SU-DHL-6 (cell line): Measurements from ENCODE around the gene SNX8.

Experiments
- H2AFZ ChIP-seq: fragments of 200-600 bp; sonication (generic); 2 replicates; pipeline ENCODE4 v1.6.1; 2014; ENCODE audit warnings: low read depth, mild to moderate bottlenecking, moderate library complexity, mixed read lengths, antibody characterized with exemption, low read length; ENCODE audit not compliant: severe bottlenecking
- H3F3A ChIP-seq: fragments of 200-600 bp; shearing (Covaris generic); 2 replicates; pipeline ENCODE4 v1.6.0; 2016; ENCODE audit warnings: antibody characterized with exemption, mild to moderate bottlenecking; ENCODE audit not compliant: insufficient read depth
- H3K27ac ChIP-seq: fragments of 200-600 bp; sonication (generic); 2 replicates; pipeline ENCODE4 v1.5.1; 2016; ENCODE audit warnings: low read depth, mild to moderate bottlenecking, low read length, moderate library complexity, mixed read lengths
- H3K27me3 ChIP-seq: fragments of 200-600 bp; sonication (generic), shearing (Covaris generic); 2 replicates; pipeline ENCODE4 v1.6.0; 2014; ENCODE audit warnings: mild to moderate bottlenecking, low read length
- H3K36me3 ChIP-seq: fragments of 200-600 bp; sonication (generic); 2 replicates; pipeline ENCODE4 v1.6.1; 2014; ENCODE audit warnings: mild to moderate bottlenecking, low read length, mixed read lengths
- H3K4me2 ChIP-seq: fragments of 300-600, 200-600 bp; shearing (Covaris generic), sonication (generic); 2 replicates; pipeline ENCODE4 v1.6.0; 2014; ENCODE audit warnings: low read length, low read depth, mild to moderate bottlenecking; ENCODE audit not compliant: poor library complexity, severe bottlenecking
- H3K4me3 ChIP-seq: fragments of 200-600 bp; sonication (generic); 2 replicates; pipeline ENCODE4 v1.5.1; 2014; ENCODE audit warnings: antibody characterized with exemption, low read length, mild to moderate bottlenecking, mixed read lengths; ENCODE audit not compliant: insufficient read depth, poor library complexity, severe bottlenecking
- H3K79me2 ChIP-seq: fragments of 200-600 bp; sonication (generic); 2 replicates; pipeline ENCODE4 v1.6.1; 2014; ENCODE audit warnings: mild to moderate bottlenecking, low read length, moderate library complexity; ENCODE audit not compliant: insufficient read depth
- H3K9ac ChIP-seq: fragments of 200-600 bp; sonication (generic); 2 replicates; pipeline ENCODE4 v1.7.0; 2014; ENCODE audit warnings: mild to moderate bottlenecking, low read length
- H3K9me2 ChIP-seq: fragments of 200-600 bp; sonication (generic); replicated peaks from 2 replicates; pipeline ENCODE4 v1.6.1; 2014; ENCODE audit warnings: low read length; ENCODE audit not compliant: insufficient read depth
- H3K9me3 ChIP-seq: fragments of 200-600 bp; sonication (generic); 2 replicates; pipeline ENCODE4 v1.6.1; 2014; ENCODE audit warnings: low read length, mixed read lengths; ENCODE audit not compliant: insufficient read depth
- H4K20me1 ChIP-seq: fragments of 200-600 bp; sonication (generic); 2 replicates; pipeline ENCODE4 v1.6.1; 2014; ENCODE audit warnings: low read depth, mild to moderate bottlenecking, antibody characterized with exemption, low read length, moderate library complexity, mixed read lengths
- EZH2phosphoT487 ChIP-seq: fragments of 200-600 bp; sonication (generic), shearing (Covaris generic); conservative IDR thresholded peaks from 2 replicates; pipeline ENCODE4 v1.6.1; 2018; ENCODE audit warnings: mild to moderate bottlenecking, antibody characterized with exemption, low read length, moderate library complexity, mixed read lengths
- TF ChIP-seq, protein P1 (sequence below): fragments of 200-600 bp; sonication (generic); IDR thresholded peaks from one replicate; pipeline ENCODE4 v1.5.1; 2017; ENCODE audit warnings: antibody characterized with exemption, mild to moderate bottlenecking, low read length, moderate library complexity; ENCODE audit not compliant: insufficient read depth, poor library complexity, severe bottlenecking

Gene SNX8

DNA sequence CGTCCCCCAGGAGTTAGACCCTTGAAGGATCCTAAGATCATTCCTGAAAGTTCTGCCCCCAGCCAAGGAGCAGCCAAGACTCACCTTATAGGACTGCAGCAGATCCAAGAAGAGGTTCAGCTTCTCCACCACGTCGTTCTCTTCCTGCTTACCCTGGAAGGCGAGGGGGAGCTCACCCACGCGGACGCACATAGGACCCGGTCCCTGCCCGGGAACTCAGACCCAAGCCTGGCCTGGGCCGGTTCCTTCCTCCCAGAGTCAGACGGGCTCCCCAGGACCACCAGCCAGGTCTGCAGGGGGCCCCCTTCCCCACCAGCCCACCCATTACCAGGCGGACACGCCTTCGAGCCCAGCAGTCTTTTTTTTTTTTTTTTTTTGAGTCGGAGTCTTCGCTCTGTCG is 56.6 kb downstream of the SNX8 start:
- no peak overlapping the region for H3K4me2 ChIP-seq
- H4K20me1 ChIP-seq = no peaks in the 10 kb centered on the region

DNA sequence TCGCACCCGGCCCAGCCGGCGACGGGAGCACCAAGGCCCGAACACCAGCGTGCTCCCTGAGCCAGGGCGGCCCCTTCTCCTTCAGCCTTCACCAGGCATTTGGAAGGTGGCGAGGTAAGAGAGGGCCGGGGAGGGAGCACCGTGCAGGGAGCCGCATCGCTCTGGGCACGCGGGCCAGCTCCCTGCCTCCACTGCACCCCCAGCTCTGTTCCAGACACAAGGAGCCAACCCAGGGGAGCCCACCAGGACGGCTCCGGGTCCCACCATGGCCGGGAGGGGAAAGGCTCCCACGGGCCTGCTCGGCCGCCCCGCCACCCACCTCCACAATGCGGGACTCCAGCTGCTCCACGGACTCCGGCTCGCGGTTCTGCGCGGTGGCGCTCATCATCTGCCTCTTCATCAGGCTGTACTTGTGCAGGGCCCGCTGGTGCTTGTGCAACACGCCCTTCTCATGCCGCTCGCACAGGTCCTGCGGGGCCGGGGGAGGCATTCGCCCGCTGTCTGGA is 57.1 kb downstream of the SNX8 start:
- H3K27ac ChIP-seq = no peak overlapping the region
- H3K27me3 ChIP-seq = no peaks in the 10 kb centered on the region
- peaks cover 29% of the 10 kb centered on the region for H3F3A ChIP-seq
- no peaks in the 10 kb centered on the region for H3K36me3 ChIP-seq
- H3K4me3 ChIP-seq = no peak overlapping the region
- H3K79me2 ChIP-seq = no peaks in the 10 kb centered on the region
- no peaks in the 10 kb centered on the region for H4K20me1 ChIP-seq
- H3K9me3 ChIP-seq = no peaks in the 10 kb centered on the region
- TF ChIP-seq EZH2phosphoT487 = no peak
- TF ChIP-seq, protein P1, sequence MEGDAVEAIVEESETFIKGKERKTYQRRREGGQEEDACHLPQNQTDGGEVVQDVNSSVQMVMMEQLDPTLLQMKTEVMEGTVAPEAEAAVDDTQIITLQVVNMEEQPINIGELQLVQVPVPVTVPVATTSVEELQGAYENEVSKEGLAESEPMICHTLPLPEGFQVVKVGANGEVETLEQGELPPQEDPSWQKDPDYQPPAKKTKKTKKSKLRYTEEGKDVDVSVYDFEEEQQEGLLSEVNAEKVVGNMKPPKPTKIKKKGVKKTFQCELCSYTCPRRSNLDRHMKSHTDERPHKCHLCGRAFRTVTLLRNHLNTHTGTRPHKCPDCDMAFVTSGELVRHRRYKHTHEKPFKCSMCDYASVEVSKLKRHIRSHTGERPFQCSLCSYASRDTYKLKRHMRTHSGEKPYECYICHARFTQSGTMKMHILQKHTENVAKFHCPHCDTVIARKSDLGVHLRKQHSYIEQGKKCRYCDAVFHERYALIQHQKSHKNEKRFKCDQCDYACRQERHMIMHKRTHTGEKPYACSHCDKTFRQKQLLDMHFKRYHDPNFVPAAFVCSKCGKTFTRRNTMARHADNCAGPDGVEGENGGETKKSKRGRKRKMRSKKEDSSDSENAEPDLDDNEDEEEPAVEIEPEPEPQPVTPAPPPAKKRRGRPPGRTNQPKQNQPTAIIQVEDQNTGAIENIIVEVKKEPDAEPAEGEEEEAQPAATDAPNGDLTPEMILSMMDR = no peak
- no peaks in the 10 kb centered on the region for H3K9me2 ChIP-seq
- no peak overlapping the region for H2AFZ ChIP-seq
- no peak overlapping the region for H3K9ac ChIP-seq
- no peak overlapping the region for H3K4me2 ChIP-seq

More for the DNA sequence above, 56.6 kb downstream of the SNX8 start:
- Histone ChIP-seq H3K9ac (no peak overlapping the region), H3K9me3 (no peaks in the 10 kb centered on the region), H3K27me3 (no peaks in the 10 kb centered on the region), H3K9me2 (no peaks in the 10 kb centered on the region), H3K79me2 (no peaks in the 10 kb centered on the region), H3K36me3 (no peaks in the 10 kb centered on the region), H3K4me3 (no peak overlapping the region), H3K27ac (no peak overlapping the region), H2AFZ (no peak overlapping the region), H3F3A (peaks cover 33% of the 10 kb centered on the region)
- TF ChIP-seq EZH2phosphoT487 = no peak
- TF ChIP-seq, protein P1 = no peak

DNA sequence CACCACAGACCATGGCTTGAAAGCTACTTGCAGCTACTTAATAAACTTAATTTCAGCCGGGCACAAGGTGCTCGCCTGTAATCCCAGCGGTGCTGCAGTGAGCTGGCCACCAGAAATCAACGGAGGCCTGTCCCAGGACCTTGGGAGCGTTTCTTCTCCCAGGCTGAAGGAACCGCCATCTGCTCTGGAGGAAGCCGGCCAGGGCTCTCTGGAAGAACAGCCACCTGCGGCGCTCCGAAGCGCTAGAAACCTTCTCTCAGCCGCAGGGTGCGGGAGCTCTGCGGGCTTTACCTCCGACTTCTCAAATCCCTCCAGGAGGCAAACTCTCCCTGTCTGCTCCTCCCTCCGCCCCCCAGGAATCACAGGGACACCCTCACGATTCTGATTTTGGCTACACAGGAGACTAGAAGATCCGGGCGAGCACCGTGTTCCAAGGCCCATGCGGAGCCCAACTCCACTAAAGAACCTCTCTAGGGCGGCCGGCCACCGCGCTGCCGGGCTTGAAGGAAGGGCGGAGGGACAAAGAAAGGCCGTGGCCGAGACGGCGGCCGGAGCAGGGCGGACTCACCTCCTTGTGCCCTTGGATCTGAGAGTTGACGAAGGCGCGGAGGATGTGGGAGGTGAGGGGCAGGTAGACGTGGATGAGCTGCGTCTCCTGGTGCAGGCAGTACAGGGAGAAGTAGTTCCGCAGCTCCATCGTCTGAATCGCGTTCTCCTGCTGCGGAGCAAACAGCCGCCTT is 57.8 kb downstream of the SNX8 start:
- Histone ChIP-seq H3K36me3 (no peaks in the 10 kb centered on the region), H3K27ac (no peak overlapping the region), H3F3A (peaks cover 23% of the 10 kb centered on the region), H3K9me2 (no peaks in the 10 kb centered on the region), H2AFZ (no peak overlapping the region), H3K27me3 (no peaks in the 10 kb centered on the region), H3K4me2 (no peak overlapping the region), H3K79me2 (no peaks in the 10 kb centered on the region), H3K9ac (no peak overlapping the region), H3K9me3 (no peaks in the 10 kb centered on the region), H3K4me3 (no peak overlapping the region), H4K20me1 (no peaks in the 10 kb centered on the region)
- TF ChIP-seq, protein P1 = no peak
